Measurements from ENCODE around the gene STX16. TPM values are rescaled to one million over a fixed set of nuclear protein-coding genes. Genes with fewer than 3 reads are reported as not detected.
A peak's percentile ranks its signal among the peaks of the same experiment; 100 is the strongest.

Gene STX16
- total RNA-seq, 4 donors from 2014 or later: 52.3 to 146 (median 77.0) TPM

GRCh38 chr20:58651559-58651945 is 469 bp downstream of the STX16 start:
- Histone ChIP-seq H3K27me3 (no peaks in the 10 kb centered on the region), H3K4me1 (peaks cover 13 to 42% (median 25%) of the 10 kb centered on the region in 4 donors), H3K27ac (peak overlapping the region; percentile 96 to 99 (median 98)), H3K9me3 (no peaks in the 10 kb centered on the region), H3K4me3 (peak overlapping the region; percentile 62 to 98 (median 92)), H3K36me3 (no peaks in the 10 kb centered on the region)
- no peak for TF ChIP-seq POLR2A (IDR thresholded peaks at IDR 0.05)
- no peak for TF ChIP-seq POLR2AphosphoS5 (IDR thresholded peaks at IDR 0.05)
- TF ChIP-seq EP300 (IDR thresholded peaks at IDR 0.05; ENCODE audit: low read depth): no peak
- TF ChIP-seq CTCF (IDR thresholded peaks at IDR 0.05): no peak
- intact Hi-C loops (cut with DNase I; ENCODE audit: low total_unique reads): loop anchor here (2.0 to 10.0 kb wide), 3 partner anchors 171 to 417 kb away; no protein-coding TSS in a partner anchor
- no peak for DNase-seq
- 1% methylated on average over 18 of the region's 18 CpGs; no CpG with 5 or more reads in 1 of the 2 donors for WGBS, 2 donors (ENCODE audit: low coverage in 1 of 2)
- in situ Hi-C loops (cut with MboI; ENCODE audit: low pct_ligation_motif_present in 1 of 4, low pct_unique_long_range_greater_than_20kb in 1 of 4, low sequenced_read_pairs in 3 of 4): loop anchor here in 2 of 4 donors (25.0 kb wide), 3 partner anchors 211 to 414 kb away; partner anchors contain the start of genes ANKRD60 (in 2 of the 2), ATP5F1E (in 1 of the 2), GNAS (in 1 of the 2) and GNAS-AS1 (in 1 of the 2)

- 0 to 1% methylated on average over 16 to 30 of the region's 30 CpGs for WGBS, 2 donors (ENCODE audit: low coverage in 1 of 2)
- TF ChIP-seq POLR2A (IDR thresholded peaks at IDR 0.05): peak; percentile 76
- TF ChIP-seq EP300 (IDR thresholded peaks at IDR 0.05; ENCODE audit: low read depth): no peak
- peak in 1 of 5 experiments; percentile 6 for TF ChIP-seq CTCF (IDR thresholded peaks at IDR 0.05)
- peak in 2 of 3 donors; percentile 23 to 40 for TF ChIP-seq POLR2AphosphoS5 (IDR thresholded peaks at IDR 0.05)
- peak overlapping the region; percentile 96 to 99 (median 98) for H3K27ac ChIP-seq
- intact Hi-C loops (cut with DNase I; ENCODE audit: low total_unique reads) (loop anchor here (2.0 to 10.0 kb wide), 4 partner anchors 41 to 417 kb away; partner anchors contain the start of gene NPEPL1), in situ Hi-C loops (cut with MboI; ENCODE audit: low pct_ligation_motif_present in 1 of 4, low pct_unique_long_range_greater_than_20kb in 1 of 4, low sequenced_read_pairs in 3 of 4) (loop anchor here in 2 of 4 donors (25.0 kb wide), 3 partner anchors 210 to 415 kb away; partner anchors contain the start of genes ANKRD60 (in 2 of the 2), ATP5F1E (in 1 of the 2), GNAS (in 1 of the 2) and GNAS-AS1 (in 1 of the 2))
- H3K4me1 ChIP-seq: peaks cover 13 to 48% (median 27%) of the 10 kb centered on the region in 4 donors
- H3K9me3 ChIP-seq: no peaks in the 10 kb centered on the region
- peak; percentile 74 for DNase-seq
- peak overlapping the region; percentile 62 to 98 (median 92) for H3K4me3 ChIP-seq
- no peaks in the 10 kb centered on the region for H3K36me3 ChIP-seq
- no peaks in the 10 kb centered on the region for H3K27me3 ChIP-seq
Measured at GRCh38 chr20:58651946-58652605, 993 bp downstream of the STX16 start.

GRCh38 chr20:58652606-58653294 is 1.7 kb downstream of the STX16 start:
- DNase-seq: no peak
- Histone ChIP-seq H3K4me1 (peaks cover 13 to 51% (median 27%) of the 10 kb centered on the region in 4 donors), H3K27ac (peak overlapping the region; percentile 96 to 99 (median 98)), H3K9me3 (no peaks in the 10 kb centered on the region), H3K27me3 (no peaks in the 10 kb centered on the region), H3K4me3 (peak overlapping the region; percentile 62 to 98 (median 92)), H3K36me3 (no peaks in the 10 kb centered on the region)
- WGBS, 2 donors (ENCODE audit: low coverage in 1 of 2): 3 to 11% methylated on average over 10 to 12 of the region's 12 CpGs
- in situ Hi-C loops (cut with MboI; ENCODE audit: low pct_ligation_motif_present in 1 of 4, low pct_unique_long_range_greater_than_20kb in 1 of 4, low sequenced_read_pairs in 3 of 4): loop anchor here in 2 of 4 donors (25.0 kb wide), 3 partner anchors 210 to 415 kb away; partner anchors contain the start of genes ANKRD60 (in 2 of the 2), ATP5F1E (in 1 of the 2), GNAS (in 1 of the 2) and GNAS-AS1 (in 1 of the 2)
- intact Hi-C loops (cut with DNase I; ENCODE audit: low total_unique reads): loop anchor here (2.0 to 10.0 kb wide), 3 partner anchors 40 to 418 kb away; partner anchors contain the start of gene NPEPL1
- no peak for TF ChIP-seq EP300 (IDR thresholded peaks at IDR 0.05; ENCODE audit: low read depth)
- TF ChIP-seq CTCF (IDR thresholded peaks at IDR 0.05): peak in 1 of 5 experiments; percentile 20
- TF ChIP-seq POLR2A (IDR thresholded peaks at IDR 0.05): no peak
- TF ChIP-seq POLR2AphosphoS5 (IDR thresholded peaks at IDR 0.05): no peak
